Trophoblast cell (in vitro differentiated cells and primary cell): ENCODE data around the gene TLE4.

ENCODE experiments used
- DNase-seq, 2 donors: peaks; one replicate each; pipeline ENCODE4 v3.0.0-alpha.2; 2016
- H2AFZ ChIP-seq: 2 replicates; pipeline ENCODE4 v1.6.1; 2013; ENCODE audit warnings: low read length, moderate library complexity, mild to moderate bottlenecking; ENCODE audit not compliant: insufficient read depth, poor library complexity
- H2AK5ac ChIP-seq: 2 replicates; pipeline ENCODE4 v1.6.1; 2013; ENCODE audit warnings: mild to moderate bottlenecking, low read length
- H2BK120ac ChIP-seq: 2 replicates; pipeline ENCODE4 v1.6.1; 2013; ENCODE audit warnings: low read length, mild to moderate bottlenecking, moderate library complexity; ENCODE audit not compliant: insufficient read depth, poor library complexity
- H2BK12ac ChIP-seq: 2 replicates; pipeline ENCODE4 v1.6.1; 2013; ENCODE audit warnings: mild to moderate bottlenecking, low read length, moderate library complexity
- H2BK5ac ChIP-seq: 2 replicates; pipeline ENCODE4 v1.6.1; 2013; ENCODE audit warnings: low read length, low read depth, moderate library complexity, mild to moderate bottlenecking; ENCODE audit not compliant: poor library complexity
- H3K14ac ChIP-seq: 2 replicates; pipeline ENCODE4 v1.6.1; 2013; ENCODE audit warnings: mild to moderate bottlenecking, low read length
- H3K18ac ChIP-seq: 2 replicates; pipeline ENCODE4 v1.6.1; 2013; ENCODE audit warnings: mild to moderate bottlenecking, low read length
- H3K23ac ChIP-seq: 2 replicates; pipeline ENCODE4 v1.6.1; 2013; ENCODE audit warnings: low read length
- H3K27ac ChIP-seq: 2 replicates; pipeline ENCODE4 v1.5.1; 2013; ENCODE audit warnings: low read depth, mild to moderate bottlenecking, inconsistent platforms, low read length, moderate library complexity
- H3K27me3 ChIP-seq: 2 replicates; pipeline ENCODE4 v1.6.1; 2013; ENCODE audit warnings: inconsistent platforms, mild to moderate bottlenecking, low read length, moderate library complexity; ENCODE audit not compliant: insufficient read depth
- H3K36me3 ChIP-seq, 2 experiments: 1 replicate in 1 of 2; 2 replicates in 1 of 2; pipeline ENCODE4 v1.6.1; 2013; ENCODE audit warnings: low read length in 2 of 2, mild to moderate bottlenecking in 2 of 2, moderate library complexity in 1 of 2; ENCODE audit not compliant: insufficient read depth in 2 of 2, control insufficient read depth in 1 of 2
- H3K4ac ChIP-seq: 2 replicates; pipeline ENCODE4 v1.6.1; 2013; ENCODE audit warnings: low read depth, mild to moderate bottlenecking, low read length, moderate library complexity
- H3K4me1 ChIP-seq, 2 experiments: 1 replicate in 1 of 2; 2 replicates in 1 of 2; pipeline ENCODE4 v1.6.1; 2013; ENCODE audit warnings: low read length in 2 of 2, mild to moderate bottlenecking in 2 of 2, moderate library complexity in 1 of 2; ENCODE audit not compliant: insufficient read depth in 2 of 2, control insufficient read depth in 1 of 2
- H3K4me2 ChIP-seq: 2 replicates; pipeline ENCODE4 v1.6.1; 2013; ENCODE audit warnings: inconsistent platforms, mild to moderate bottlenecking, low read length, moderate library complexity
- H3K4me3 ChIP-seq: 2 replicates; pipeline ENCODE4 v1.5.1; 2013; ENCODE audit warnings: mild to moderate bottlenecking, low read depth, low read length, inconsistent platforms
- H3K79me1 ChIP-seq: one replicate; pipeline ENCODE4 v1.6.1; 2013; ENCODE audit warnings: low read length
- H3K79me2 ChIP-seq: 2 replicates; pipeline ENCODE4 v1.6.1; 2013; ENCODE audit warnings: low read length, mild to moderate bottlenecking; ENCODE audit not compliant: control insufficient read depth, insufficient read depth, poor library complexity
- H3K9ac ChIP-seq: 2 replicates; pipeline ENCODE4 v1.6.1; 2013; ENCODE audit warnings: mild to moderate bottlenecking, low read length
- H3K9me3 ChIP-seq: 2 replicates; pipeline ENCODE4 v1.6.1; 2013; ENCODE audit warnings: low read depth, mild to moderate bottlenecking, control low read depth, inconsistent platforms, low read length; ENCODE audit not compliant: insufficient read depth
- H4K12ac ChIP-seq: 2 replicates; pipeline ENCODE4 v1.6.1; 2013; ENCODE audit warnings: low read depth, mild to moderate bottlenecking, low read length, moderate library complexity
- H4K8ac ChIP-seq: 2 replicates; pipeline ENCODE4 v1.6.1; 2013; ENCODE audit warnings: low read depth, mild to moderate bottlenecking, low read length, moderate library complexity
- H4K91ac ChIP-seq: one replicate; pipeline ENCODE4 v1.6.1; 2013; ENCODE audit warnings: low read depth, mild to moderate bottlenecking, low read length, moderate library complexity
- WGBS: extraction: QIAGEN DNeasy Blood & Tissue Kit; methylation state at CpG from one replicate; pipeline ENCODE4 v1.1.7; 2013; ENCODE audit warnings: missing lambda C conversion rate; ENCODE audit not compliant: insufficient read length, insufficient coverage; ENCODE audit errors: extremely low coverage; 5-methylcytosine and 5-hydroxymethylcytosine counted together

TLE4 gene

GRCh38 chr9:79632705-79633104, 60.9 kb downstream of the TLE4 start:
- no peak overlapping the region for H4K91ac ChIP-seq
- no peak overlapping the region for H3K4ac ChIP-seq
- H2BK12ac ChIP-seq, result no peak overlapping the region
- no peak overlapping the region for H3K23ac ChIP-seq
- H3K18ac ChIP-seq, result no peak overlapping the region
- no peak overlapping the region for H3K14ac ChIP-seq
- no peak overlapping the region for H4K12ac ChIP-seq
- H2AFZ ChIP-seq, result no peak overlapping the region
- H3K27ac ChIP-seq, result no peak overlapping the region
- H3K4me2 ChIP-seq, result no peak overlapping the region
- no peak overlapping the region for H3K4me3 ChIP-seq
- H3K36me3 ChIP-seq, result peaks cover 4 to 5% of the 10 kb centered on the region in 2 experiments
- H3K9ac ChIP-seq, result no peak overlapping the region
- no peaks in the 10 kb centered on the region for H3K27me3 ChIP-seq
- H2AK5ac ChIP-seq, result no peak overlapping the region
- H4K8ac ChIP-seq, result no peak overlapping the region
- H3K4me1 ChIP-seq, result peaks cover 0 to 3% of the 10 kb centered on the region in 2 experiments
- H2BK120ac ChIP-seq, result no peak overlapping the region
- H3K79me1 ChIP-seq, result no peaks in the 10 kb centered on the region
- no peak overlapping the region for H2BK5ac ChIP-seq
- H3K9me3 ChIP-seq, result no peaks in the 10 kb centered on the region
- whole genome bisulfite sequencing, result no CpG with 5 or more reads among the region's 1 CpG
- peaks cover 4% of the 10 kb centered on the region for H3K79me2 ChIP-seq
- DNase-seq, result no peak

DNA sequence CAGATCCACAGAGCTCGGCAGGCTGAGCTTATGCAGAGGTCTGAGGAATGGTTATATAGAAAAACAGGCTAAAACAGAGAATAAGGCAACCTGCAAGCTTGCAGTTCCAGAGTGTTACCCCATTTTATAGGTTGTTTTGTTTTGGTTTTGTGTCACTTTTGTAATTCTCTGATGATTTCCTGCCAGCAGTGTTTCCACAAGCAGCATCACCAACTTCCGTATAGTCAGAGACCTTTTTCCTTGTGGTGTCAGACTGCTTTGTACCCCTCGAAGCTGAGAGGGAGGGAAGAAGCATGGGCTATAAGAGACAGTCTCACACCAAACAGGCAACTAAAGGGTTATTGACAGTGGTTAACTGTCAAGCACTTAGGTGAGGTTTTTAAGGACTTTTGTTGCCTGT, 61.8 kb downstream of the TLE4 start:
- Histone ChIP-seq H3K4me3 (no peak overlapping the region), H2BK5ac (no peak overlapping the region), H3K79me1 (no peaks in the 10 kb centered on the region), H3K27ac (no peak overlapping the region), H3K4ac (no peak overlapping the region), H3K14ac (no peak overlapping the region), H2BK12ac (no peak overlapping the region), H2AFZ (no peak overlapping the region), H2BK120ac (no peak overlapping the region), H3K36me3 (peaks cover 4 to 5% of the 10 kb centered on the region in 2 experiments), H4K8ac (no peak overlapping the region), H2AK5ac (no peak overlapping the region), H3K4me2 (no peak overlapping the region), H3K23ac (no peak overlapping the region), H3K4me1 (peaks cover 0 to 3% of the 10 kb centered on the region in 2 experiments), H4K12ac (no peak overlapping the region), H3K79me2 (peaks cover 4% of the 10 kb centered on the region), H4K91ac (no peak overlapping the region), H3K27me3 (no peaks in the 10 kb centered on the region), H3K9ac (no peak overlapping the region), H3K18ac (no peak overlapping the region), H3K9me3 (no peaks in the 10 kb centered on the region)
- no peak for DNase-seq
- WGBS, result no CpG with 5 or more reads among the region's 3 CpGs

DNA sequence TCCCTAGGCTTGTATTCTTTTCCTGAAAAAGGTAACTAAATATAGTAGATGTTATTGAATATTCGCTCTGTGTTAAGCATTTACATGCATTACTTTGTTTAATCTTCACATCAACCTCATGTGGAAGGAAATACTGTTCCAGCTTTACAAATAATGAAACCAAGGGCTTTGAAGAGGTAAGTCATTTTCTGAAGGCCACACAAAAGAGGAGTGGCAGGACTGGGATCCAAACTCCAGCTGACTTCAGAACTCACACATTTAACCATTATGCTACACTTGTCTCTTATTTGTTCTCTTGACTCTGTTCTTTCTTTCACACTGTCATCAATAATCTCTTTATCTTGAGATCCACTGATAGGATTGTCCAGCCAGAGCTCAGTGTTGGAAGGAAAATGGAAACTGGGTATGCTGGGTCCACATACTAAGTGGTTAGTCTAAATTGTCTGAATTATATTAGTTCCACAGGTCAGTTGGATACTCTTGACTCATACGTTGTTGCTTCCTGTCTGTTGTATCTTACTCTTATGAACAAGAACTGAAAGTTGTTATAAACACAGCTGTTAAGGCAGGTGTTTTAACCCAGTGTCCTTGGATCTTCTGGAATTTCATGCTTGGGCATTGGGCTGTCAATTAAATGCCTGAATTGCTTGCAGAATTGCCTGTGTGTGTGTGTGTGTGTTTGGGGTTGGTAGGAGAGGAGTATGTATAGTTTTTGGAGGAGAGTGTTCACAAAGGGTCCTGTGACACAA, 65.6 kb downstream of the TLE4 start:
- Histone ChIP-seq H3K4ac (no peak overlapping the region), H2BK5ac (no peak overlapping the region), H3K79me2 (peaks cover 2% of the 10 kb centered on the region), H4K91ac (no peak overlapping the region), H3K4me1 (peaks cover 0 to 2% of the 10 kb centered on the region in 2 experiments), H3K18ac (no peak overlapping the region), H3K36me3 (peaks cover 3 to 4% of the 10 kb centered on the region in 2 experiments), H2BK120ac (no peak overlapping the region), H2BK12ac (no peak overlapping the region), H3K27me3 (no peaks in the 10 kb centered on the region), H3K14ac (no peak overlapping the region), H2AFZ (no peak overlapping the region), H3K4me3 (no peak overlapping the region), H3K79me1 (no peaks in the 10 kb centered on the region), H3K23ac (no peak overlapping the region), H3K4me2 (no peak overlapping the region), H2AK5ac (no peak overlapping the region), H3K27ac (no peak overlapping the region), H4K8ac (no peak overlapping the region), H4K12ac (no peak overlapping the region), H3K9me3 (no peaks in the 10 kb centered on the region), H3K9ac (no peak overlapping the region)
- no CpG with 5 or more reads among the region's 2 CpGs for WGBS
- peak in 1 of 2 donors; percentile 14 for DNase-seq

GRCh38 chr9:79638806-79639205, 67.0 kb downstream of the TLE4 start:
- no peak overlapping the region for H3K27ac ChIP-seq
- H3K79me1 ChIP-seq, result no peaks in the 10 kb centered on the region
- no peaks in the 10 kb centered on the region for H3K9me3 ChIP-seq
- no peak overlapping the region for H3K4me2 ChIP-seq
- no peak overlapping the region for H3K4me3 ChIP-seq
- no peaks in the 10 kb centered on the region for H3K27me3 ChIP-seq
- H2BK12ac ChIP-seq, result no peak overlapping the region
- H3K4me1 ChIP-seq, result peaks cover 0 to 2% of the 10 kb centered on the region in 2 experiments
- no peak overlapping the region for H3K18ac ChIP-seq
- no peak overlapping the region for H2BK120ac ChIP-seq
- no peak overlapping the region for H4K12ac ChIP-seq
- H3K79me2 ChIP-seq, result peaks cover 2% of the 10 kb centered on the region
- H4K8ac ChIP-seq, result no peak overlapping the region
- no peak overlapping the region for H2AK5ac ChIP-seq
- no peak overlapping the region for H3K9ac ChIP-seq
- H3K14ac ChIP-seq, result no peak overlapping the region
- no peak overlapping the region for H2BK5ac ChIP-seq
- H4K91ac ChIP-seq, result no peak overlapping the region
- WGBS, result no CpG with 5 or more reads among the region's 2 CpGs
- H2AFZ ChIP-seq, result no peak overlapping the region
- DNase-seq, result no peak
- H3K23ac ChIP-seq, result no peak overlapping the region
- H3K4ac ChIP-seq, result no peak overlapping the region
- H3K36me3 ChIP-seq, result peaks cover 2 to 3% of the 10 kb centered on the region in 2 experiments
